WTC11 (cell line): ENCODE data around the gene INPP4B. TPM values are rescaled to one million over a fixed set of nuclear protein-coding genes. Genes with fewer than 3 reads are reported as not detected.

ENCODE experiments used
- ATAC-seq: fragments of 200-7000 bp; cut with Tn5 transposase; 2 replicates; pipeline ENCODE4 v1.10.0; 2021; ENCODE audit warnings: mild to moderate bottlenecking, moderate library complexity
- CTCF ChIA-PET: fragments of 300-600 bp; sonication (Branson Sonifier 250); formaldehyde crosslinking; loops from one replicate; lab custom pipeline; 2021; ENCODE audit warnings: antibody characterized with exemption; lab: Charles Lee
- POLR2A ChIA-PET: fragments of 350-600 bp; sonication (Branson Sonifier 250); formaldehyde crosslinking; loops from one replicate; lab custom pipeline; 2021; ENCODE audit warnings: antibody characterized with exemption; lab: Charles Lee
- DNase-seq: peaks from one replicate; pipeline ENCODE4 v3.0.0; 2021; ENCODE audit warnings: low spot score
- H3K27ac Mint-ChIP-seq: 2 replicates; pipeline ENCODE4 v1.8.0; 2021; ENCODE audit warnings: mixed read lengths
- H3K27me3 Mint-ChIP-seq: 2 replicates; pipeline ENCODE4 v1.8.0; 2021; ENCODE audit warnings: low read depth, mild to moderate bottlenecking, moderate library complexity, mixed read lengths
- H3K36me3 Mint-ChIP-seq: 2 replicates; pipeline ENCODE4 v1.8.0; 2021; ENCODE audit warnings: mixed read lengths
- H3K4me1 Mint-ChIP-seq: 2 replicates; pipeline ENCODE4 v1.8.0; 2022; ENCODE audit warnings: mixed read lengths
- H3K4me3 Mint-ChIP-seq: 2 replicates; pipeline ENCODE4 v1.8.0; 2021; ENCODE audit warnings: mild to moderate bottlenecking, moderate library complexity, mixed read lengths
- H3K9me3 Mint-ChIP-seq: 2 replicates; pipeline ENCODE4 v1.8.0; 2021; ENCODE audit warnings: mixed read lengths
- CREB1 ChIP-seq: sonication (generic); formaldehyde crosslinking; IDR thresholded peaks from 2 replicates; pipeline ENCODE4 v1.8.0; 2023; ENCODE audit warnings: mild to moderate bottlenecking, missing genetic modification reagents
- CREM ChIP-seq: sonication (generic); formaldehyde crosslinking; IDR thresholded peaks from 2 replicates; pipeline ENCODE4 v1.8.1; 2022; ENCODE audit warnings: mild to moderate bottlenecking, missing genetic modification reagents, moderate library complexity
- FOXK1 ChIP-seq: sonication (generic); formaldehyde crosslinking; IDR thresholded peaks from 2 replicates; pipeline ENCODE4 v1.8.0; 2022; ENCODE audit warnings: mild to moderate bottlenecking, moderate library complexity, missing genetic modification reagents
- FOXP1 ChIP-seq: sonication (generic); formaldehyde crosslinking; IDR thresholded peaks from 2 replicates; pipeline ENCODE4 v1.8.0; 2022; ENCODE audit warnings: missing genetic modification reagents, mild to moderate bottlenecking, moderate library complexity, borderline replicate concordance
- MXD4 ChIP-seq: fragments of 250-450 bp; sonication (Bioruptor Pico); IDR thresholded peaks from 2 replicates; pipeline ENCODE4 v1.8.0; 2021; ENCODE audit warnings: mild to moderate bottlenecking, moderate library complexity, borderline replicate concordance
- NFYB ChIP-seq: sonication (generic); formaldehyde crosslinking; conservative IDR thresholded peaks from 2 replicates; pipeline ENCODE4 v1.8.0; 2022; ENCODE audit warnings: low read depth, missing genetic modification reagents
- NR3C1 ChIP-seq: sonication (generic); formaldehyde crosslinking; conservative IDR thresholded peaks from 2 replicates; pipeline ENCODE4 v1.8.1; 2023; ENCODE audit warnings: low read depth, mild to moderate bottlenecking, missing genetic modification reagents
- PRRX2 ChIP-seq: fragments of 250-450 bp; sonication (Bioruptor Pico); IDR thresholded peaks from 2 replicates; pipeline ENCODE4 v1.8.0; 2021; ENCODE audit warnings: mild to moderate bottlenecking
- RELA ChIP-seq: sonication (generic); formaldehyde crosslinking; IDR thresholded peaks from 2 replicates; pipeline ENCODE4 v1.8.1; 2022; ENCODE audit warnings: missing genetic modification reagents, mild to moderate bottlenecking, borderline replicate concordance
- SOX15 ChIP-seq: fragments of 250-450 bp; sonication (Bioruptor Pico); IDR thresholded peaks from 2 replicates; pipeline ENCODE4 v1.9.0; 2021; ENCODE audit warnings: mild to moderate bottlenecking
- TCF7 ChIP-seq: sonication (generic); formaldehyde crosslinking; IDR thresholded peaks from 2 replicates; pipeline ENCODE4 v1.8.0; 2022; ENCODE audit warnings: mild to moderate bottlenecking, low read depth, missing genetic modification reagents, moderate library complexity
- TEAD1 ChIP-seq: sonication (generic); formaldehyde crosslinking; IDR thresholded peaks from 2 replicates; pipeline ENCODE4 v1.8.0; 2022; ENCODE audit warnings: mild to moderate bottlenecking, missing genetic modification reagents
- ZBTB21 ChIP-seq: sonication (generic); formaldehyde crosslinking; IDR thresholded peaks from 2 replicates; pipeline ENCODE4 v1.8.1; 2023; ENCODE audit warnings: mild to moderate bottlenecking, missing genetic modification reagents, borderline replicate concordance
- ZNF232 ChIP-seq: sonication (generic); formaldehyde crosslinking; IDR thresholded peaks from 2 replicates; pipeline ENCODE4 v1.8.0; 2022; ENCODE audit warnings: mild to moderate bottlenecking, missing genetic modification reagents
- total RNA-seq: library from RNA; stranded (reverse); gene quantifications from 3 replicates; pipeline ENCODE4 v1.2.3, GENCODE V29; 2021
- TF ChIP-seq, protein P1 (sequence below): sonication (generic); formaldehyde crosslinking; IDR thresholded peaks from 2 replicates; pipeline ENCODE4 v1.8.0; 2022; ENCODE audit warnings: missing genetic modification reagents
- TF ChIP-seq, protein P2 (sequence below): fragments of 250-450 bp; sonication (Bioruptor Pico); IDR thresholded peaks from 2 replicates; pipeline ENCODE4 v1.9.0; 2021; ENCODE audit warnings: mild to moderate bottlenecking
- TF ChIP-seq, protein P3 (sequence below): fragments of 250-450 bp; sonication (Bioruptor Pico); IDR thresholded peaks from 2 replicates; pipeline ENCODE4 v1.8.0; 2021; ENCODE audit warnings: mild to moderate bottlenecking
- TF ChIP-seq, protein P4 (sequence below): sonication (generic); formaldehyde crosslinking; IDR thresholded peaks from 2 replicates; pipeline ENCODE4 v1.8.0; 2022; ENCODE audit warnings: mild to moderate bottlenecking, missing genetic modification reagents
- TF ChIP-seq, protein P5 (sequence below): sonication (generic); formaldehyde crosslinking; IDR thresholded peaks from 2 replicates; pipeline ENCODE4 v1.8.1; 2022; ENCODE audit warnings: mild to moderate bottlenecking, missing genetic modification reagents, moderate library complexity, borderline replicate concordance
- TF ChIP-seq, protein P6 (sequence below): sonication (generic); formaldehyde crosslinking; IDR thresholded peaks from 2 replicates; pipeline ENCODE4 v1.8.1; 2023; ENCODE audit warnings: mild to moderate bottlenecking, moderate library complexity, missing genetic modification reagents

INPP4B gene
- total RNA-seq, 1 experiment from 2014 or later, result 0.92 TPM

DNA sequence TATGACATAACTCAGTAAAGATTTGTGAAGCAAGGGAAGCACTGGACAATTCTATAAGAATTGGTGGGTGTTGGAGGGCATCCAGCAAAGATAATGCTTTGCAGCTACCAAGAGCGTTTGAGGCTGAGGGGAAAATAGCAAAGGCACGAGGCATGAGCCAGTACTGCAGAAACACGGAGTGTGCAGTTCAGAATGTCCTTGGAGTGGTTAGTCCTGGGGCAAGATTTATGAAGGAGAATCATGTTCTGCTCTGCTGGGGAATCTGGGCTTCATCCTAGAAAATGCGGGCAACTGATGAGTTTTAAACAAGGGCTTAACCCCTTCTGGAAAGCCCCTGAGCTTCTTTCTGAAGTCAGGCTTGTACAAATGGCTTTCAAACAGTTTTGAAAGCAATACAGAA, 757.2 kb downstream of the INPP4B start:
- ATAC-seq, result no peak
- TF ChIP-seq MXD4 (CRISPR knock-in tag) (no peak), SOX15 (CRISPR knock-in tag) (no peak), TCF7 (no peak), FOXK1 (no peak), CREB1 (no peak), FOXP1 (no peak), ZNF232 (CRISPR knock-in tag) (no peak), NFYB (CRISPR knock-in tag) (no peak), CREM (CRISPR knock-in tag) (no peak), RELA (CRISPR knock-in tag) (no peak), ZBTB21 (no peak), TEAD1 (no peak), PRRX2 (CRISPR knock-in tag) (no peak), NR3C1 (no peak)
- TF ChIP-seq, protein P1, sequence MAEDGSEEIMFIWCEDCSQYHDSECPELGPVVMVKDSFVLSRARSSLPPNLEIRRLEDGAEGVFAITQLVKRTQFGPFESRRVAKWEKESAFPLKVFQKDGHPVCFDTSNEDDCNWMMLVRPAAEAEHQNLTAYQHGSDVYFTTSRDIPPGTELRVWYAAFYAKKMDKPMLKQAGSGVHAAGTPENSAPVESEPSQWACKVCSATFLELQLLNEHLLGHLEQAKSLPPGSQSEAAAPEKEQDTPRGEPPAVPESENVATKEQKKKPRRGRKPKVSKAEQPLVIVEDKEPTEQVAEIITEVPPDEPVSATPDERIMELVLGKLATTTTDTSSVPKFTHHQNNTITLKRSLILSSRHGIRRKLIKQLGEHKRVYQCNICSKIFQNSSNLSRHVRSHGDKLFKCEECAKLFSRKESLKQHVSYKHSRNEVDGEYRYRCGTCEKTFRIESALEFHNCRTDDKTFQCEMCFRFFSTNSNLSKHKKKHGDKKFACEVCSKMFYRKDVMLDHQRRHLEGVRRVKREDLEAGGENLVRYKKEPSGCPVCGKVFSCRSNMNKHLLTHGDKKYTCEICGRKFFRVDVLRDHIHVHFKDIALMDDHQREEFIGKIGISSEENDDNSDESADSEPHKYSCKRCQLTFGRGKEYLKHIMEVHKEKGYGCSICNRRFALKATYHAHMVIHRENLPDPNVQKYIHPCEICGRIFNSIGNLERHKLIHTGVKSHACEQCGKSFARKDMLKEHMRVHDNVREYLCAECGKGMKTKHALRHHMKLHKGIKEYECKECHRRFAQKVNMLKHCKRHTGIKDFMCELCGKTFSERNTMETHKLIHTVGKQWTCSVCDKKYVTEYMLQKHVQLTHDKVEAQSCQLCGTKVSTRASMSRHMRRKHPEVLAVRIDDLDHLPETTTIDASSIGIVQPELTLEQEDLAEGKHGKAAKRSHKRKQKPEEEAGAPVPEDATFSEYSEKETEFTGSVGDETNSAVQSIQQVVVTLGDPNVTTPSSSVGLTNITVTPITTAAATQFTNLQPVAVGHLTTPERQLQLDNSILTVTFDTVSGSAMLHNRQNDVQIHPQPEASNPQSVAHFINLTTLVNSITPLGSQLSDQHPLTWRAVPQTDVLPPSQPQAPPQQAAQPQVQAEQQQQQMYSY, result no peak
- TF ChIP-seq, protein P2, sequence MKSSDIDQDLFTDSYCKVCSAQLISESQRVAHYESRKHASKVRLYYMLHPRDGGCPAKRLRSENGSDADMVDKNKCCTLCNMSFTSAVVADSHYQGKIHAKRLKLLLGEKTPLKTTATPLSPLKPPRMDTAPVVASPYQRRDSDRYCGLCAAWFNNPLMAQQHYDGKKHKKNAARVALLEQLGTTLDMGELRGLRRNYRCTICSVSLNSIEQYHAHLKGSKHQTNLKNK (CRISPR knock-in tag), result no peak
- TF ChIP-seq, protein P3, sequence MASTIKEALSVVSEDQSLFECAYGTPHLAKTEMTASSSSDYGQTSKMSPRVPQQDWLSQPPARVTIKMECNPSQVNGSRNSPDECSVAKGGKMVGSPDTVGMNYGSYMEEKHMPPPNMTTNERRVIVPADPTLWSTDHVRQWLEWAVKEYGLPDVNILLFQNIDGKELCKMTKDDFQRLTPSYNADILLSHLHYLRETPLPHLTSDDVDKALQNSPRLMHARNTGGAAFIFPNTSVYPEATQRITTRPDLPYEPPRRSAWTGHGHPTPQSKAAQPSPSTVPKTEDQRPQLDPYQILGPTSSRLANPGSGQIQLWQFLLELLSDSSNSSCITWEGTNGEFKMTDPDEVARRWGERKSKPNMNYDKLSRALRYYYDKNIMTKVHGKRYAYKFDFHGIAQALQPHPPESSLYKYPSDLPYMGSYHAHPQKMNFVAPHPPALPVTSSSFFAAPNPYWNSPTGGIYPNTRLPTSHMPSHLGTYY (CRISPR knock-in tag), result no peak
- TF ChIP-seq, protein P4, sequence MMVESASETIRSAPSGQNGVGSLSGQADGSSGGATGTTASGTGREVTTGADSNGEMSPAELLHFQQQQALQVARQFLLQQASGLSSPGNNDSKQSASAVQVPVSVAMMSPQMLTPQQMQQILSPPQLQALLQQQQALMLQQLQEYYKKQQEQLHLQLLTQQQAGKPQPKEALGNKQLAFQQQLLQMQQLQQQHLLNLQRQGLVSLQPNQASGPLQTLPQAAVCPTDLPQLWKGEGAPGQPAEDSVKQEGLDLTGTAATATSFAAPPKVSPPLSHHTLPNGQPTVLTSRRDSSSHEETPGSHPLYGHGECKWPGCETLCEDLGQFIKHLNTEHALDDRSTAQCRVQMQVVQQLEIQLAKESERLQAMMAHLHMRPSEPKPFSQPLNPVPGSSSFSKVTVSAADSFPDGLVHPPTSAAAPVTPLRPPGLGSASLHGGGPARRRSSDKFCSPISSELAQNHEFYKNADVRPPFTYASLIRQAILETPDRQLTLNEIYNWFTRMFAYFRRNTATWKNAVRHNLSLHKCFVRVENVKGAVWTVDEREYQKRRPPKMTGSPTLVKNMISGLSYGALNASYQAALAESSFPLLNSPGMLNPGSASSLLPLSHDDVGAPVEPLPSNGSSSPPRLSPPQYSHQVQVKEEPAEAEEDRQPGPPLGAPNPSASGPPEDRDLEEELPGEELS (CRISPR knock-in tag), result no peak
- TF ChIP-seq, protein P5, sequence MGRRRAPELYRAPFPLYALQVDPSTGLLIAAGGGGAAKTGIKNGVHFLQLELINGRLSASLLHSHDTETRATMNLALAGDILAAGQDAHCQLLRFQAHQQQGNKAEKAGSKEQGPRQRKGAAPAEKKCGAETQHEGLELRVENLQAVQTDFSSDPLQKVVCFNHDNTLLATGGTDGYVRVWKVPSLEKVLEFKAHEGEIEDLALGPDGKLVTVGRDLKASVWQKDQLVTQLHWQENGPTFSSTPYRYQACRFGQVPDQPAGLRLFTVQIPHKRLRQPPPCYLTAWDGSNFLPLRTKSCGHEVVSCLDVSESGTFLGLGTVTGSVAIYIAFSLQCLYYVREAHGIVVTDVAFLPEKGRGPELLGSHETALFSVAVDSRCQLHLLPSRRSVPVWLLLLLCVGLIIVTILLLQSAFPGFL (CRISPR knock-in tag), result no peak
- TF ChIP-seq, protein P6, sequence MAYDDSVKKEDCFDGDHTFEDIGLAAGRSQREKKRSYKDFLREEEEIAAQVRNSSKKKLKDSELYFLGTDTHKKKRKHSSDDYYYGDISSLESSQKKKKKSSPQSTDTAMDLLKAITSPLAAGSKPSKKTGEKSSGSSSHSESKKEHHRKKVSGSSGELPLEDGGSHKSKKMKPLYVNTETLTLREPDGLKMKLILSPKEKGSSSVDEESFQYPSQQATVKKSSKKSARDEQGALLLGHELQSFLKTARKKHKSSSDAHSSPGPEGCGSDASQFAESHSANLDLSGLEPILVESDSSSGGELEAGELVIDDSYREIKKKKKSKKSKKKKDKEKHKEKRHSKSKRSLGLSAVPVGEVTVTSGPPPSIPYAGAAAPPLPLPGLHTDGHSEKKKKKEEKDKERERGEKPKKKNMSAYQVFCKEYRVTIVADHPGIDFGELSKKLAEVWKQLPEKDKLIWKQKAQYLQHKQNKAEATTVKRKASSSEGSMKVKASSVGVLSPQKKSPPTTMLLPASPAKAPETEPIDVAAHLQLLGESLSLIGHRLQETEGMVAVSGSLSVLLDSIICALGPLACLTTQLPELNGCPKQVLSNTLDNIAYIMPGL (CRISPR knock-in tag), result no peak
- TF ChIP-seq, all 79 proteins: peak for 0
- ChIA-PET CTCF (no interaction called here), POLR2A (no interaction called here)
- no peak for DNase-seq
- H3K4me3 Mint-ChIP-seq, result no peak overlapping the region
- H3K27ac Mint-ChIP-seq, result no peak overlapping the region
- H3K27me3 Mint-ChIP-seq, result no peaks in the 10 kb centered on the region
- no peaks in the 10 kb centered on the region; the same call in 1 of the 2 replicates for H3K9me3 Mint-ChIP-seq
- H3K36me3 Mint-ChIP-seq, result no peaks in the 10 kb centered on the region
- no peaks in the 10 kb centered on the region for H3K4me1 Mint-ChIP-seq
